ENCODE data around the gene USP9X.
"Not testable (repeated sequence)": the region's sequence is repeated elsewhere in the genome, so short reads cannot be mapped to it uniquely, and the experiment has no call there.

The USP9X gene

GRCh38 chrX:41224605-41225004 lies 139.4 kb downstream of the USP9X start:
- no peaks in the 10 kb centered on the region for H3K9me2 ChIP-seq (replicated peaks; ENCODE audit: low read depth, low read length)
- H3K79me2 ChIP-seq (ENCODE audit: insufficient read depth, low read length): no peaks in the 10 kb centered on the region
- H3F3A ChIP-seq (ENCODE audit: low read depth): no peaks in the 10 kb centered on the region
- H3K4me2 ChIP-seq (ENCODE audit: low read depth, low read length, poor library complexity, severe bottlenecking): no peak overlapping the region
- no peaks in the 10 kb centered on the region for H3K9me3 ChIP-seq (ENCODE audit: insufficient read depth, low read depth, low read length)
- no peak overlapping the region for H3K9ac ChIP-seq (ENCODE audit: low read depth, low read length, poor library complexity, severe bottlenecking)
- H2AFZ ChIP-seq (ENCODE audit: low read length): no peak overlapping the region
- no peaks in the 10 kb centered on the region for H4K20me1 ChIP-seq (ENCODE audit: insufficient read depth, low read length, poor library complexity, severe bottlenecking)
- H3K27me3 ChIP-seq (ENCODE audit: insufficient read depth, low read length, poor library complexity, severe bottlenecking): no peaks in the 10 kb centered on the region
- no peaks in the 10 kb centered on the region for H3K4me1 ChIP-seq (ENCODE audit: insufficient read depth, low read length, poor library complexity, severe bottlenecking)
- no peak for TF ChIP-seq EZH2phosphoT487 (IDR thresholded peaks at IDR 0.05; ENCODE audit: borderline replicate concordance)
- TF ChIP-seq, protein P1, sequence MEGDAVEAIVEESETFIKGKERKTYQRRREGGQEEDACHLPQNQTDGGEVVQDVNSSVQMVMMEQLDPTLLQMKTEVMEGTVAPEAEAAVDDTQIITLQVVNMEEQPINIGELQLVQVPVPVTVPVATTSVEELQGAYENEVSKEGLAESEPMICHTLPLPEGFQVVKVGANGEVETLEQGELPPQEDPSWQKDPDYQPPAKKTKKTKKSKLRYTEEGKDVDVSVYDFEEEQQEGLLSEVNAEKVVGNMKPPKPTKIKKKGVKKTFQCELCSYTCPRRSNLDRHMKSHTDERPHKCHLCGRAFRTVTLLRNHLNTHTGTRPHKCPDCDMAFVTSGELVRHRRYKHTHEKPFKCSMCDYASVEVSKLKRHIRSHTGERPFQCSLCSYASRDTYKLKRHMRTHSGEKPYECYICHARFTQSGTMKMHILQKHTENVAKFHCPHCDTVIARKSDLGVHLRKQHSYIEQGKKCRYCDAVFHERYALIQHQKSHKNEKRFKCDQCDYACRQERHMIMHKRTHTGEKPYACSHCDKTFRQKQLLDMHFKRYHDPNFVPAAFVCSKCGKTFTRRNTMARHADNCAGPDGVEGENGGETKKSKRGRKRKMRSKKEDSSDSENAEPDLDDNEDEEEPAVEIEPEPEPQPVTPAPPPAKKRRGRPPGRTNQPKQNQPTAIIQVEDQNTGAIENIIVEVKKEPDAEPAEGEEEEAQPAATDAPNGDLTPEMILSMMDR (conservative IDR thresholded peaks at IDR 0.05; ENCODE audit: low read length): no peak
- H3K4me3 ChIP-seq (ENCODE audit: low read length, poor library complexity, severe bottlenecking): no peak overlapping the region
- peaks cover 26% of the 10 kb centered on the region; the same call in 1 of the 2 replicates for H3K36me3 ChIP-seq (ENCODE audit: insufficient read depth, low read length)

DNA sequence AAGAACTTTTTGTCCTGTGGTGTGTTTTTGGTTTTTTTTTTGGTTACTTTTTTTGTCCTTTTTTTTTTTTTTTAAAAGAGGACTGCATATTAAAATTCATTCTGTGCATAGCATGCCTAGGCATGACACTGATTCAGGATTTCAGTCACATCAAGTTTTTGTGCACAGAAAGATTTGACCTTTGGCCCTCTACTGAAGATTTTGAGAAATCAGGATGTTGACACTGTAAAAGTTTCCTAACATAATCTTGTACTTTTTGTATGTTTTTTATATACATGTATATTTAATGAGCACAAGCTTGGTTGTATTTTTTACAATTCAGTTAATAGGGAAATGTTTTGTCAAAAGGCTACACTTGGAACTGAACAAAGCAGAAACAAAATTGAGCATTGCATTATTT lies 148.7 kb downstream of the USP9X start:
- Histone ChIP-seq H3K4me1 (ENCODE audit: insufficient read depth, low read length, poor library complexity, severe bottlenecking) (peaks cover 25% of the 10 kb centered on the region), H3F3A (ENCODE audit: low read depth) (no peaks in the 10 kb centered on the region), H3K27me3 (ENCODE audit: insufficient read depth, low read length, poor library complexity, severe bottlenecking) (no peaks in the 10 kb centered on the region), H3K9ac (ENCODE audit: low read depth, low read length, poor library complexity, severe bottlenecking) (no peak overlapping the region), H3K4me2 (ENCODE audit: low read depth, low read length, poor library complexity, severe bottlenecking) (no peak overlapping the region), H2AFZ (ENCODE audit: low read length) (no peak overlapping the region), H3K9me2 (replicated peaks; ENCODE audit: low read depth, low read length) (no peaks in the 10 kb centered on the region), H3K79me2 (ENCODE audit: insufficient read depth, low read length) (no peaks in the 10 kb centered on the region), H3K4me3 (ENCODE audit: low read length, poor library complexity, severe bottlenecking) (no peak overlapping the region), H4K20me1 (ENCODE audit: insufficient read depth, low read length, poor library complexity, severe bottlenecking) (no peaks in the 10 kb centered on the region), H3K9me3 (ENCODE audit: insufficient read depth, low read depth, low read length) (no peaks in the 10 kb centered on the region), H3K36me3 (ENCODE audit: insufficient read depth, low read length) (peaks cover 33% of the 10 kb centered on the region; the same call in 1 of the 2 replicates)
- TF ChIP-seq EZH2phosphoT487 (IDR thresholded peaks at IDR 0.05; ENCODE audit: borderline replicate concordance): no peak
- TF ChIP-seq, protein P1 (conservative IDR thresholded peaks at IDR 0.05; ENCODE audit: low read length): no peak

- H3K4me2 ChIP-seq (ENCODE audit: low read depth, low read length, poor library complexity, severe bottlenecking): peak overlapping the region; percentile 53
- H2AFZ ChIP-seq (ENCODE audit: low read length); H3K4me3 ChIP-seq (ENCODE audit: low read length, poor library complexity, severe bottlenecking); H3K9me3 ChIP-seq (ENCODE audit: insufficient read depth, low read depth, low read length); H3K9ac ChIP-seq (ENCODE audit: low read depth, low read length, poor library complexity, severe bottlenecking); H4K20me1 ChIP-seq (ENCODE audit: insufficient read depth, low read length, poor library complexity, severe bottlenecking); H3K79me2 ChIP-seq (ENCODE audit: insufficient read depth, low read length); H3F3A ChIP-seq (ENCODE audit: low read depth); H3K9me2 ChIP-seq (replicated peaks; ENCODE audit: low read depth, low read length); H3K27me3 ChIP-seq (ENCODE audit: insufficient read depth, low read length, poor library complexity, severe bottlenecking): not testable (repeated sequence)
- H3K4me1 ChIP-seq (ENCODE audit: insufficient read depth, low read length, poor library complexity, severe bottlenecking): peaks cover 25% of the 10 kb centered on the region
- peaks cover 30% of the 10 kb centered on the region; the same call in 1 of the 2 replicates for H3K36me3 ChIP-seq (ENCODE audit: insufficient read depth, low read length)
Observed at GRCh38 chrX:41234471-41234870, 149.2 kb downstream of the USP9X start.

DNA sequence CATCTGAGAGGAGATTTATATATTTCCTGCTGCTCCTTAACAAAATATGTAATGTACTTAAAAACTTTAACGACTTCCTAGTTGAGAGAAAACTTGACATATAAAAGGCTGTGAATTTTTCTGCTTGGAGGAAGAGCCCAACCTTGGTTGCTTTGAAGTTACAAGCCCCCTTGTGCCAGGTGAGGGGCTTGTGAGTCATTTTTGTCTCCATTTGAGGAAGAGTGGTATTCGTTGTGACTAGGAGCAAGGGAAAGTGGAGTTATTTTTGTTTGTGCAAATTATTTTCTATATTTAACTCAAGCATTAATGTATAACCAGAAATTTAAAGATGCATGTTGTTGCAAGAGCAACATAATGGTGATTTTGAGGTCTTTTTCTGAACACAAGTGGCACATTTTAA lies 149.7 kb downstream of the USP9X start:
- Histone ChIP-seq H3K4me2 (ENCODE audit: low read depth, low read length, poor library complexity, severe bottlenecking) (peak overlapping the region; percentile 53), H3K79me2 (ENCODE audit: insufficient read depth, low read length) (no peaks in the 10 kb centered on the region), H3F3A (ENCODE audit: low read depth) (no peaks in the 10 kb centered on the region), H2AFZ (ENCODE audit: low read length) (no peak overlapping the region), H3K36me3 (ENCODE audit: insufficient read depth, low read length) (peaks cover 28% of the 10 kb centered on the region; the same call in 1 of the 2 replicates), H3K9me3 (ENCODE audit: insufficient read depth, low read depth, low read length) (no peaks in the 10 kb centered on the region), H4K20me1 (ENCODE audit: insufficient read depth, low read length, poor library complexity, severe bottlenecking) (no peaks in the 10 kb centered on the region), H3K4me1 (ENCODE audit: insufficient read depth, low read length, poor library complexity, severe bottlenecking) (peaks cover 25% of the 10 kb centered on the region), H3K9ac (ENCODE audit: low read depth, low read length, poor library complexity, severe bottlenecking) (no peak overlapping the region), H3K27me3 (ENCODE audit: insufficient read depth, low read length, poor library complexity, severe bottlenecking) (no peaks in the 10 kb centered on the region), H3K9me2 (replicated peaks; ENCODE audit: low read depth, low read length) (no peaks in the 10 kb centered on the region), H3K4me3 (ENCODE audit: low read length, poor library complexity, severe bottlenecking) (no peak overlapping the region)
- TF ChIP-seq EZH2phosphoT487 (IDR thresholded peaks at IDR 0.05; ENCODE audit: borderline replicate concordance): no peak
- TF ChIP-seq, protein P1 (conservative IDR thresholded peaks at IDR 0.05; ENCODE audit: low read length): no peak
